Fibroblast of villous mesenchyme (primary cell): ENCODE measurements around the gene SUSD3. TPM values are rescaled to one million over a fixed set of nuclear protein-coding genes. Genes with fewer than 3 reads are reported as not detected.

ENCODE experiments used
- DNase-seq: peaks from one replicate; pipeline ENCODE4 v3.0.0-alpha.2; 2010; ENCODE audit warnings: low read depth
- H3K4me3 ChIP-seq: 2 replicates; pipeline ENCODE4 v1.5.1; 2011; ENCODE audit warnings: low read depth, mild to moderate bottlenecking, low read length
- total RNA-seq: library from RNA; depleted of rRNA; stranded (reverse); fragments of >200 nt; gene quantifications from 2 replicates; pipeline ENCODE4 v1.2.3, GENCODE V29; 2012
- TF ChIP-seq, protein P1 (sequence below): IDR thresholded peaks from 2 replicates; pipeline ENCODE4 v1.5.1; 2012; ENCODE audit warnings: low read depth, mild to moderate bottlenecking, low read length; ENCODE audit not compliant: insufficient read depth

The SUSD3 gene
- total RNA-seq, 1 donor = 12.1 TPM

DNA sequence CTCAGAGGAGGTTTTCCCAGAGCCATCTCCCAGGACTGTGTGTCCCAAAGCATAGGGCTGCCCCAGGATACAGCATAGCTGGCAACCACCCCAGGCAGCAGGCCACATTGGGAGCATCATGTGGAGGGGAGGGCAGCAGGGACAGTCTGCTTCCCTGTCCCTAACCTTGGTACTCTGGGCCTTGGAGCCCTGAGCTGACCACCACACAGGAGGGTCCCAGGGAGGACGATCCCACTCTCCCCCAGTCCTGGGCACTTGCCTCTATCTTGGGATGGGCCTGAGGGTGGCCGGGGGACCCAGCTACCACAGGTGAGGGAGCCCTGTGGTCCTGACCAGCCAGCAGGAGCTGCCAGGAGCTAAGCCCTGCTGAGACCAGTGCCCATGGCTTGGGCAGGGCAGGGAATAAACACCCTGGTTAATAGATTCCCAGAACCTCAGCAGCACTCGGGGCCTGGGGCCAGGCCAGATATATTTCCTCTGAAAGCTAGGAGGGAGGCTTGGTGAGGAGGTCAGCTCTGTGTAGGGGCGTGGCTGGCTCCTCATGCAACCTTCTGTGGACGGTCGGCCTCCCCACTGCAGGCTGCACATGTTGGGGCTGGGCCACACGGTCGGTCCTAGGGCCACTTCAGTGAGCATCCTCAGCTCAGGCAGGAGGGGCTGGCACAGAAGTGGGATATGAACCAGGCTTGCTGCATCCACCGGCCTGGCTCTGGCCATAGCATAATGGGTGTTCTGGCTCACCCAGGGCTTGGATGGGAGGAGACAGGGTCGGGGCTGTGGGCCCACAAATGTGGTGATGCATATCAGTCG lies 71.4 kb downstream of the SUSD3 start:
- TF ChIP-seq, protein P1, sequence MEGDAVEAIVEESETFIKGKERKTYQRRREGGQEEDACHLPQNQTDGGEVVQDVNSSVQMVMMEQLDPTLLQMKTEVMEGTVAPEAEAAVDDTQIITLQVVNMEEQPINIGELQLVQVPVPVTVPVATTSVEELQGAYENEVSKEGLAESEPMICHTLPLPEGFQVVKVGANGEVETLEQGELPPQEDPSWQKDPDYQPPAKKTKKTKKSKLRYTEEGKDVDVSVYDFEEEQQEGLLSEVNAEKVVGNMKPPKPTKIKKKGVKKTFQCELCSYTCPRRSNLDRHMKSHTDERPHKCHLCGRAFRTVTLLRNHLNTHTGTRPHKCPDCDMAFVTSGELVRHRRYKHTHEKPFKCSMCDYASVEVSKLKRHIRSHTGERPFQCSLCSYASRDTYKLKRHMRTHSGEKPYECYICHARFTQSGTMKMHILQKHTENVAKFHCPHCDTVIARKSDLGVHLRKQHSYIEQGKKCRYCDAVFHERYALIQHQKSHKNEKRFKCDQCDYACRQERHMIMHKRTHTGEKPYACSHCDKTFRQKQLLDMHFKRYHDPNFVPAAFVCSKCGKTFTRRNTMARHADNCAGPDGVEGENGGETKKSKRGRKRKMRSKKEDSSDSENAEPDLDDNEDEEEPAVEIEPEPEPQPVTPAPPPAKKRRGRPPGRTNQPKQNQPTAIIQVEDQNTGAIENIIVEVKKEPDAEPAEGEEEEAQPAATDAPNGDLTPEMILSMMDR = no peak
- no peak for DNase-seq

DNA sequence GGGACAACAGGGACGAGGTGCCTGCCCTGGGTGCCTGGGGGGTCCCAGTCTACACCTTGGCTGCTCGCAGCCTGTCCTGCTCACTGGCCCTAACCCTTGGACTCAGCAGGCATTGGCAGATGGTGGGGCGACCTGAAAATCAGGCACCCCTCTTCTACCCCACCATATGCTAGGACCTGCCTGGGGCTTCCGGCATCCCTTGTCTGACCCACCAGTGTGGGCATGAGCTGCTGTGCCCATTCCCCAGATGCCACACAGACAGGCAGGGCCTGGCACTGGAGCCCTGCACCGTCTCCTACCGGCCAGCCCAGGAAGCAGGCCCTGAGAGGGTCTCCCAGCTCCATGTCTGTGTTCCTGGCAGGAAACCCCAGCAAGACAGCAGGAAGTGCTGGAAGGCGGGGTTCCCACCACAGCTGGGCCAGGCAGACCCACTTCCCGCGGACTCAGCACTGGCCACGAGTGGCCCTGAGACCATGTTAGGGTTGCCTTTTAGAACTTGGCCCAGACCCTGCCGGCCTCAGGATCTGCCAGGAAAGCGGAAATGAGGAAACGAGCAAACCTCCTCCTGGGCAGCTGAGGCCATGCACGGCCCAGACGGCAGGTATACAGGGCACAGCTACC lies 72.5 kb downstream of the SUSD3 start:
- TF ChIP-seq, protein P1 = no peak
- H3K4me3 ChIP-seq = no peak overlapping the region
- peak; percentile 12 for DNase-seq

More for the DNA sequence above, 71.4 kb downstream of the SUSD3 start:
- H3K4me3 ChIP-seq = no peak overlapping the region

DNA sequence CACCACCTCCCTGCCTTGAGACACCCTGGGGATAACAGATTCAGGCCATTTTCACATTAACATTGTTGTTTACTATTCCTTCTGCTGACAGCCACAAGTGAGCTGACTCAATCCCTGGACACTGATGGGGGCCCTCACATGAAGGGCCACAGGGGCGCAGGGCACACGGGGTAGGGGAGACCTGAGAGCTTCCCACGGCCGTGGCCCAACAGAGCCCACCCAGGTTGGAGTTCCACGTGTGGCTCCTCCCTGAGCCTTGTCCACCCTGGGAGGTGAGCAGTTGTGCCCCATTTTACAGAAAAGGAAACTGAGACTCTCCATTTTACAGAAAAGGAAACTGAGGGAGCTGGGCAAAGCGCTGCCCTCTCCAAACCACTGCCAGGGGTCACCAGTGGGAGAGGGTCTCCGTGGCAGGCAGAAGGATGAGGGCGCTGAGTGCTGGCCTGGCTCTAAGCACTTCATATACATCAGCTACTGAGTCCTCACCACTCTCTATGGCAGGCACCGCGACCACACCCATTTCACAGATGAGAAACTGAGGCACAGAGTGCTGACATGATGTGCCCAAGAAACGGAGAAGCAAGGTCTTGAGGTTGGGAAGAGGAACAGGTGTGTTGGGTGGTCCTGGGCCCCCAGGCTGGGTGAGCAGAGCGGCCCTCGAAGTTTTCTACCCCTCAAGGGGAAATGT lies 73.2 kb downstream of the SUSD3 start:
- TF ChIP-seq, protein P1 = no peak
- no peak for DNase-seq
- H3K4me3 ChIP-seq = no peak overlapping the region

DNA sequence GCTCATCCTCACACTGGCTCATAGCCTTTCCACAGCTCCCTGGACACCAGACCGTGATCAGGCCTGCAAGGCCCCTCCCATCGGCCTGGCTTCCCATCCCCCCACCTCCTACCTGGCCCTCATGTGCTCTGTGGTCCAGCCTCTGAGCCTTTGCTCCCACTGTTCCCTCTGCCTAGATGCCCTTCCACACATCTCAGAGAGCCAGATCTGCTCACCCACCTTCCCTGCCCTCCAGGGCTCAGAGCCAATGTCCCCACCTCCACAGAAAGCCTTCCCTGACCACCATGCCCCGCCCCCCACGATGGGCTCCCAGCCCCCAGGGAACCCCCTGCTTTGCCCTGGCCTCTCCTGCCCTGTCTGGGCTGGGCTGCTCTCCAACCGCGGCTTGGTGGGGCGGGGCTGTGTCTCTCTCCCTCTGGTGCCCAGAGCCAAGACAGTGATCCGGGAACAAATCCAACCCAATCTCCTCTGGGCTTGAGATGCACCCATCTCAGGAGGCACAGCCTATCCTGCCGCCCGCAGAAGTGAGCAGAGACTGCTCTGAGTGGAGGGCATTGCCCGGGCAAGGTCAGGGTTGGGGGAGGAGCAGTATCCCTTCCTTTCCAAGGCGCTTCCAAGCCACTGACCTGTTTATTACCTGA lies 73.9 kb downstream of the SUSD3 start:
- H3K4me3 ChIP-seq = peak overlapping the region; percentile 78
- DNase-seq = peak; percentile 70
- TF ChIP-seq, protein P1 = no peak

DNA sequence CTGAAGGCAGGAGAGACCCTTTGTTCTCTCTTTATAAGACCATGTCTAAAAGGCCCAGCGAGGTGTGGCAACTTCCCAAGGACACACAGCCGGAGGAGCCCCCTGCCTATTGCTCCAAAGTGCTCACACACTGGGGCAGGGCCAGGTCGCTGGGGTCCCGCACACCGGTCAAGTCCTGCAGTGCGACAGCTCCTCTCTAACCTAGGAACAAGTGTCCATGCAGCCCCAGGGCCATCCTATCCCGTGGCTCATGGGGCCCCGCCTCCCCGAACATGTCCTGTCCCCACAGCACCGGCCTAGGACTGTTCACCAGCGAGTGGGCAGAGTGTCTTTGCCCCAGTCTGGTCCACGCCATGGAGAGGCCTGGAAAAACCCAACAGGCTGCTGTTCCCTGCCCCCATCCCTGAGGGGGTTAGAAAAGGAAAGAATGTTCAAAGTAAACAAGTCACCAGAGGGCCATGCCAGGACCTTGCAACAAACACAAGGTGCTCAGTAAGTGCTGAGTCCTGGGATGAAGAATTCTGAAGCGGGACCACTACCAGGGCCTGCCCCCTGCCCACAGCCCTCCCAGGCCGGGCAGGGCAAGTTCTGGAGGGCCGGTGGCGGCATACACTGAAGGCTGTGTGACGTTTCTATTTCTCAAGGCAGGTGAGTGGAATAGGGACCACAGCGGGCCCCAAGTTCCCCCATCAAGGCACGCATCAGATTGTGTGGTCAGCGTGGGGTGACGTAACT lies 74.6 kb downstream of the SUSD3 start:
- peak overlapping the region; percentile 78 for H3K4me3 ChIP-seq
- TF ChIP-seq, protein P1 = no peak
- DNase-seq = no peak

DNA sequence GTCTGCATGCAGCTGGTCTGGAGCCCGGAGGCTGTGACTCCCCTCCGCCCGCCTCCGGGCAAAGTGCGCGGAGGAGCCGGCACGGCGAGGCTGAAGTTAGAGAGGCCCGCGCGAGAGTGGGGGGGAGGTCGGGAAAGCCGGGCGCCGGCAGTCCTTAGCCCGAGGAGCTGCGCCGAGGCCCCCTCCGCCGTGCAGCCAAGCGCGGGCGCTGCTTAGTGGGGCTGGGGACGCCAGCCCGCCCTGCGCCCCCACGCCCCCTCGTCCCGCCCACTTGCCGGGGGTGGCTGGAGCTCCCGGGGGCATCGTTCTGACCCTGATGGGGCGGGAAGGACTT lies 75.1 kb downstream of the SUSD3 start:
- peak; percentile 90 for DNase-seq
- TF ChIP-seq, protein P1 = no peak
- peak overlapping the region; percentile 78 for H3K4me3 ChIP-seq
